ENCODE data around the gene CMC2.

Gene CMC2

DNA sequence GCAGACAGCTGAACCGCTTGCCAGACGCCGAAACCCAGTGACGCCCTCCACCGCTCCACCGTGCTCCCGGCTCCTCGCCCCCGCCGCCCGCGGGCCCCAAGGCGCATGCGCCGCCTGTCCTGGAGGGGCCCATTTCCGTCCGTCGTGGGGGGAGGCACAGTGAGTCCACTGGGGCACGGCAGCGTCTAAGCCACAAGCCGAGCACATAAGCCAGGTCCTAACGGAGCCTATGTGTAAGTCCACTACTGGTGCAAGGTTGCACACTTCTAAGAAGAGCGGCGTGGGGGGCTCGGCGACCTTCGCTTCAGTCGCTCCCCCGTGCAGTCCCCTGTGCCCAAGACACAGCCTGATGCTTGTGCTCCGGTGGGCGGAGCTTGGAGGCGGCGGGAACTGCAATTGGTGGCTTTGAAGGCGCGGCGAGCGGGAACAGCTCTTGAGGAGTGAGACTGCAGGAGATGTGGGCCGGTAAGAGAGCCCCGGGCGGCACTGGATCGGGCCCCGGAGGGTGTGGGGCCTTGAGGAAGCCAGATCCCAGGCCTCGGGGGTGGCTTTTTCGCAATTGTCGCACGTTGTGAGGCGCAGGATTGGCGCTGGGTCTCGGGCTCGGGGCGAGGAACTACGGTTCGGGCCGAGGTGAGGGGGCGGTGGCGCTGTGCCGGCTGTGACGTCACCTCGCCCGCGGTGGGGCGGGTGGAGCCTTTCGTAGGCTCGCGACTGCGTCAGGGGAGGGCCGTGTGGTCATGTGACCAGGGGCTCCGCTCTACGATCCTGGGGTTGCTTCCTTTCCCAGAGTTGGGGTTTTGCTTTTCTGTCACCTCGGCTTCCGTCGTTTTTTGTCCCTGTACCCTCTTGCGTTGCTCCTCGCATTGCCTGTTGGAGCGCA lies at the start of gene CMC2, which contains the start of gene CENPN:
Gene CMC2 (minus strand): TSS at position 73 of the 883 bp plus-strand sequence. CDS start 9,491 bp downstream, outside the sequence.
Gene CENPN (plus strand): TSS at position 402 of the 883 bp plus-strand sequence. CDS start 4,726 bp downstream, outside the sequence.
- H3K4me3 ChIP-seq (ENCODE audit: low read length) = peak within 1 kb of the TSS; percentile 86
- TF ChIP-seq, protein P1, sequence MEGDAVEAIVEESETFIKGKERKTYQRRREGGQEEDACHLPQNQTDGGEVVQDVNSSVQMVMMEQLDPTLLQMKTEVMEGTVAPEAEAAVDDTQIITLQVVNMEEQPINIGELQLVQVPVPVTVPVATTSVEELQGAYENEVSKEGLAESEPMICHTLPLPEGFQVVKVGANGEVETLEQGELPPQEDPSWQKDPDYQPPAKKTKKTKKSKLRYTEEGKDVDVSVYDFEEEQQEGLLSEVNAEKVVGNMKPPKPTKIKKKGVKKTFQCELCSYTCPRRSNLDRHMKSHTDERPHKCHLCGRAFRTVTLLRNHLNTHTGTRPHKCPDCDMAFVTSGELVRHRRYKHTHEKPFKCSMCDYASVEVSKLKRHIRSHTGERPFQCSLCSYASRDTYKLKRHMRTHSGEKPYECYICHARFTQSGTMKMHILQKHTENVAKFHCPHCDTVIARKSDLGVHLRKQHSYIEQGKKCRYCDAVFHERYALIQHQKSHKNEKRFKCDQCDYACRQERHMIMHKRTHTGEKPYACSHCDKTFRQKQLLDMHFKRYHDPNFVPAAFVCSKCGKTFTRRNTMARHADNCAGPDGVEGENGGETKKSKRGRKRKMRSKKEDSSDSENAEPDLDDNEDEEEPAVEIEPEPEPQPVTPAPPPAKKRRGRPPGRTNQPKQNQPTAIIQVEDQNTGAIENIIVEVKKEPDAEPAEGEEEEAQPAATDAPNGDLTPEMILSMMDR (IDR thresholded peaks at IDR 0.05; ENCODE audit: insufficient read depth, low read depth, low read length, missing control alignments) = peak; percentile 10
- DNase-seq (ENCODE audit: low read depth) = peak; percentile 99

DNA sequence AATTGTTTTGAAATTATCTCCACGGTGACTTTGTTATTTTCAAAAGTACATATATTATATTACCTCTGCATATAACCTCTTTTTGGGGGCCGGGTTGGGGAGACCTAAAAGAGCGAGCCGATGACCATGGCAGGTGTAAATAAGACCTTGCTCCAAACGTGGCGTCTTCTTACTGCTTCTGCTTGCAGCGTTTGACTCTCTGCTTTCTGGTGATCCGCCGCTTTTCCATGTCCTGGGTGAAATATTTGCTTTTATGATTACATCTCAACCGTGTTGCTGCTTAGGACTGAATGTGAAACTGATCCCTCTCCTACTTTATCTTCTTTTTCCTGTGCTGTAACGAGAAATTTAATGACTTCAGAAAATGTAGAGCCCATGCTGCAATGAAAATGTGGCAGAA lies 47.1 kb upstream of the CMC2 start:
- no peak for DNase-seq (ENCODE audit: low read depth)
- TF ChIP-seq, protein P1 (IDR thresholded peaks at IDR 0.05; ENCODE audit: insufficient read depth, low read depth, low read length, missing control alignments) = no peak
- no peak overlapping the region for H3K4me3 ChIP-seq (ENCODE audit: low read length)

DNA sequence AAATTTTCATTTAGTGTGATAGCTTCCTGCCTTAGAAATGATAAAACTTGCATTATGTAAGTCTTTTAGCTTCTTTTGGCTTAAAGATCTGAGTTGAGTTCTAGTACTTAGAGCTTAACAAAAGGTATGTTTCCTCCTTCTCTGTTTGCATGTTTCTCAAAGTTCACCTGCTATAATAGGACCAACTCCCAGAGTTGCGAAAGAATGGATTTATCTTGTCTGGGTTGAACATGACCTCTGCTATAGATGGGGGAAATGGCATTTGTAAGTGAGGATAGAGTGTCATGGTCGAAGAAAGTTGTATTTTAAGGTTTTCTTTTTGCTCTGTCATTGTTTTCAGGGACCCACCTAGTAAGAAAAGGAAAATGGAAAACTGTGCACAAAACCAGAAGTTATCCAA lies 36.1 kb upstream of the CMC2 start:
- TF ChIP-seq, protein P1 (IDR thresholded peaks at IDR 0.05; ENCODE audit: insufficient read depth, low read depth, low read length, missing control alignments) = no peak

DNA sequence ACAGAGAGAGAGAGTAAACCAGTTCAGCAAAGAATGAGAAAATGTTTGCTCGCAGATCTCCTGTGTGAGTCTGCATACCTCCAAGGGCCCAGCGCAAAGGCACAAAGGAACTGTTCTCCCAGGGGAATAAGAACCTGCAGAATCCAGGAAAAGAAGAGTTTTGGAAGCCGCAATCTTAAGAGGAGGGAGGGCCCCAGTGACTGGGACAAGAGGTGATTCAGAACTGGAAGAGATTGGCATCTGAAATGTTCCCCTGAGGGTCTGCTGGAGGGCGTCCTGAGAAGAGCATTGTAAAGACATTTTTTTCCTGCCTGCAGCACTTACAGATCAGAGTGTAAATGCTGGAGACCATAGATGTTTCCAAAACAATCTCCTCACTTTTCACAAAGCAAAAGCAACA lies 35.0 kb upstream of the CMC2 start:
- H3K4me3 ChIP-seq (ENCODE audit: low read length) = no peak overlapping the region
- TF ChIP-seq, protein P1 (IDR thresholded peaks at IDR 0.05; ENCODE audit: insufficient read depth, low read depth, low read length, missing control alignments) = no peak
- no peak for DNase-seq (ENCODE audit: low read depth)

More for the DNA sequence above, 36.1 kb upstream of the CMC2 start:
- no peak for DNase-seq (ENCODE audit: low read depth)
- no peak overlapping the region for H3K4me3 ChIP-seq (ENCODE audit: low read length)

DNA sequence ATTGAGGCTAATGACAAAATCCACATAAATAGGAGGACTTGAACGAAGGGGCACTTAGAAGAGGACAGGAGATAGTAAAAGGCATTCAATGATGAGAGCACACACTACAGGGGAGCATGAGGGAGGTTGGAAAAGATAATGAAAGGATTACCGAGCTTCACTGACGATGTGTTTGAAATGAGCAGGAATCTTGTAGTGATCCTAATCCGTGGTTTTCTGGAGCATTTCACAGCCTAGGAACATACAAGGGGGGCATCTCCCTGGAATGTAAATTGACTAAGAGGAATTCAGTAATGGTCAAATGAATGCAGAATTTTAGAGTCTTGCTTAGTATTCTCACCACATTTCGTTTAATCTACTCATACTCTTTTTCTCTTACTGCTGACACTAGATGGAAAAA lies 34.2 kb upstream of the CMC2 start:
- H3K4me3 ChIP-seq (ENCODE audit: low read length) = no peak overlapping the region
- TF ChIP-seq, protein P1 (IDR thresholded peaks at IDR 0.05; ENCODE audit: insufficient read depth, low read depth, low read length, missing control alignments) = no peak
- no peak for DNase-seq (ENCODE audit: low read depth)

DNA sequence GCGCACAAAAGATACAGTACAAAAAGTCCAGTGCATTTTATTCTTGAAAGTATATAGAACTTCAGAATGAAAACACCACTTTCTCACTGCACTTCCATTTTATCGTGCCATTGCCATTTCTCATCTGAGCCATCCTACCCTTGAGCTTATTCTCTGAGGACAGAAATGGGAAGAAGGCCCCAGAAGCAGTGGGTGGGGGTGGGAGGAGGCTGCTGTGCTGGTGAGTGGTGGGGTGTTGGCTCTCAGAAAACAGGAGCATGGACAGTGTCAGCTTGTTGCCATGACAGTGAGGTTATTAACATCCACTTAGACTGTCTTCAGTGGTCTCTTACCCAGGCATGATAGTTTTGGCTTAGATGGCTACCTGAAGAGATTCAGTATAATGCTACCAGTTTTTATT lies 33.4 kb upstream of the CMC2 start:
- TF ChIP-seq, protein P1 (IDR thresholded peaks at IDR 0.05; ENCODE audit: insufficient read depth, low read depth, low read length, missing control alignments) = no peak
- H3K4me3 ChIP-seq (ENCODE audit: low read length) = no peak overlapping the region
- no peak for DNase-seq (ENCODE audit: low read depth)
